ENCODE data around the gene SNX15. TPM values are rescaled to one million over a fixed set of nuclear protein-coding genes. Genes with fewer than 3 reads are reported as not detected.

The SNX15 gene

DNA sequence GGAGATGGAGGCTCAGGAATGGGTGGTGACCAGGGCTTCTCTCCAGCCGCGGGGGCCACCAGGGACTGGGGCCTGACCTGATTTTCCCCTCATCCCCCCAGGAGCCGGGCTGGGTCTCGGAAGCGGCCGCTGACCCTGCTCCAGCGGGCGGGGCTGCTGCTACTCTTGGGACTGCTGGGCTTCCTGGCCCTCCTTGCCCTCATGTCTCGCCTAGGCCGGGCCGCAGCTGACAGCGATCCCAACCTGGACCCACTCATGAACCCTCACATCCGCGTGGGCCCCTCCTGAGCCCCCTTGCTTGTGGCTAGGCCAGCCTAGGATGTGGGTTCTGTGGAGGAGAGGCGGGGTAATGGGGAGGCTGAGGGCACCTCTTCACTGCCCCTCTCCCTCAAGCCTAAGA lies 60.6 kb downstream of the SNX15 start:
- no peak for DNase-seq (ENCODE audit: low read depth in 1 of 2, low spot score in 1 of 2)
- no peak overlapping the region for H3K4me3 ChIP-seq (replicated peaks; ENCODE audit: insufficient read depth, low read length)
- H3K27ac ChIP-seq (replicated peaks) = no peak overlapping the region
- no peak for TF ChIP-seq GABPA (IDR thresholded peaks at IDR 0.05; ENCODE audit: low read depth)
- TF ChIP-seq, protein P1, sequence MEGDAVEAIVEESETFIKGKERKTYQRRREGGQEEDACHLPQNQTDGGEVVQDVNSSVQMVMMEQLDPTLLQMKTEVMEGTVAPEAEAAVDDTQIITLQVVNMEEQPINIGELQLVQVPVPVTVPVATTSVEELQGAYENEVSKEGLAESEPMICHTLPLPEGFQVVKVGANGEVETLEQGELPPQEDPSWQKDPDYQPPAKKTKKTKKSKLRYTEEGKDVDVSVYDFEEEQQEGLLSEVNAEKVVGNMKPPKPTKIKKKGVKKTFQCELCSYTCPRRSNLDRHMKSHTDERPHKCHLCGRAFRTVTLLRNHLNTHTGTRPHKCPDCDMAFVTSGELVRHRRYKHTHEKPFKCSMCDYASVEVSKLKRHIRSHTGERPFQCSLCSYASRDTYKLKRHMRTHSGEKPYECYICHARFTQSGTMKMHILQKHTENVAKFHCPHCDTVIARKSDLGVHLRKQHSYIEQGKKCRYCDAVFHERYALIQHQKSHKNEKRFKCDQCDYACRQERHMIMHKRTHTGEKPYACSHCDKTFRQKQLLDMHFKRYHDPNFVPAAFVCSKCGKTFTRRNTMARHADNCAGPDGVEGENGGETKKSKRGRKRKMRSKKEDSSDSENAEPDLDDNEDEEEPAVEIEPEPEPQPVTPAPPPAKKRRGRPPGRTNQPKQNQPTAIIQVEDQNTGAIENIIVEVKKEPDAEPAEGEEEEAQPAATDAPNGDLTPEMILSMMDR (IDR thresholded peaks at IDR 0.05; ENCODE audit: insufficient read depth, low read length) = no peak
- TF ChIP-seq, protein P2, sequence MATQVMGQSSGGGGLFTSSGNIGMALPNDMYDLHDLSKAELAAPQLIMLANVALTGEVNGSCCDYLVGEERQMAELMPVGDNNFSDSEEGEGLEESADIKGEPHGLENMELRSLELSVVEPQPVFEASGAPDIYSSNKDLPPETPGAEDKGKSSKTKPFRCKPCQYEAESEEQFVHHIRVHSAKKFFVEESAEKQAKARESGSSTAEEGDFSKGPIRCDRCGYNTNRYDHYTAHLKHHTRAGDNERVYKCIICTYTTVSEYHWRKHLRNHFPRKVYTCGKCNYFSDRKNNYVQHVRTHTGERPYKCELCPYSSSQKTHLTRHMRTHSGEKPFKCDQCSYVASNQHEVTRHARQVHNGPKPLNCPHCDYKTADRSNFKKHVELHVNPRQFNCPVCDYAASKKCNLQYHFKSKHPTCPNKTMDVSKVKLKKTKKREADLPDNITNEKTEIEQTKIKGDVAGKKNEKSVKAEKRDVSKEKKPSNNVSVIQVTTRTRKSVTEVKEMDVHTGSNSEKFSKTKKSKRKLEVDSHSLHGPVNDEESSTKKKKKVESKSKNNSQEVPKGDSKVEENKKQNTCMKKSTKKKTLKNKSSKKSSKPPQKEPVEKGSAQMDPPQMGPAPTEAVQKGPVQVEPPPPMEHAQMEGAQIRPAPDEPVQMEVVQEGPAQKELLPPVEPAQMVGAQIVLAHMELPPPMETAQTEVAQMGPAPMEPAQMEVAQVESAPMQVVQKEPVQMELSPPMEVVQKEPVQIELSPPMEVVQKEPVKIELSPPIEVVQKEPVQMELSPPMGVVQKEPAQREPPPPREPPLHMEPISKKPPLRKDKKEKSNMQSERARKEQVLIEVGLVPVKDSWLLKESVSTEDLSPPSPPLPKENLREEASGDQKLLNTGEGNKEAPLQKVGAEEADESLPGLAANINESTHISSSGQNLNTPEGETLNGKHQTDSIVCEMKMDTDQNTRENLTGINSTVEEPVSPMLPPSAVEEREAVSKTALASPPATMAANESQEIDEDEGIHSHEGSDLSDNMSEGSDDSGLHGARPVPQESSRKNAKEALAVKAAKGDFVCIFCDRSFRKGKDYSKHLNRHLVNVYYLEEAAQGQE (IDR thresholded peaks at IDR 0.05; ENCODE audit: insufficient replicate concordance, low read depth) = no peak
- no peak for TF ChIP-seq POLR2AphosphoS5 (IDR thresholded peaks at IDR 0.05; ENCODE audit: low read depth)
- TF ChIP-seq SPI1 (IDR thresholded peaks at IDR 0.05; ENCODE audit: borderline replicate concordance, low read depth) = no peak
- no peaks in the 10 kb centered on the region for H3K27me3 ChIP-seq (ENCODE audit: insufficient read depth, poor library complexity, severe bottlenecking)

DNA sequence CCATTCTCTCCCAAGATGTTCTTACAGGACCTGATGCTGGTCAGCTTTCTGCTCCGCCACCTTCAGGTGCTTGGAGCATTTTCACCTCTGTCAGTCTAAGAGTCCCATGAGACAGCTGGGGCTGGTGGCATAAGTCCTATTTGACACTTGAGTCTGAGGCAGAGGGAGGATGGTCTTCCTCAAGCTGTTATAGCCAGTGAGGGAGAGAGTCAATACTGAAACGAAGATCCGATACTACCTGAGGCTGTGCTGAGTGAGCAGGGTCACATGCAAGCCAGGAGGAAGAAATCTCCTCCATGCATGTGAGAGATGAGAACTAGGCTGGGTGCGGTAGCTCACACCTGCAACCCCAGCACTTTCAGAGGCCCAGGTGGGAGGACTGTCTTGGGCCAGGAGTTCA lies 62.4 kb downstream of the SNX15 start:
- Histone ChIP-seq H3K4me3 (replicated peaks; ENCODE audit: insufficient read depth, low read length) (no peak overlapping the region), H3K27me3 (ENCODE audit: insufficient read depth, poor library complexity, severe bottlenecking) (no peaks in the 10 kb centered on the region), H3K27ac (replicated peaks) (no peak overlapping the region)
- DNase-seq (ENCODE audit: low read depth in 1 of 2, low spot score in 1 of 2) = no peak
- TF ChIP-seq, protein P1 (IDR thresholded peaks at IDR 0.05; ENCODE audit: insufficient read depth, low read length) = no peak
- TF ChIP-seq POLR2AphosphoS5 (IDR thresholded peaks at IDR 0.05; ENCODE audit: low read depth) = no peak
- TF ChIP-seq SPI1 (IDR thresholded peaks at IDR 0.05; ENCODE audit: borderline replicate concordance, low read depth) = no peak
- TF ChIP-seq, protein P2 (IDR thresholded peaks at IDR 0.05; ENCODE audit: insufficient replicate concordance, low read depth) = no peak
- TF ChIP-seq GABPA (IDR thresholded peaks at IDR 0.05; ENCODE audit: low read depth) = no peak

Small RNA genes within 50 kb of the gene (microRNA-seq; reads per million reads assigned to microRNA genes)
- gene MIR6879 = not detected

Data from HL-60 (cell line).